Breast epithelium (tissue), 4 donors: Measurements from ENCODE around the gene ADGRG3. TPM values are rescaled to one million over a fixed set of nuclear protein-coding genes. Genes with fewer than 3 reads are reported as not detected.

Source experiments
- DNase-seq, 2 donors: peaks; one replicate each; pipeline ENCODE4 v3.0.0-alpha.2; 2019; ENCODE audit warnings: low spot score in 2 of 2
- H3K27ac ChIP-seq, 2 donors: fragments of 200-600 bp; sonication (generic) in 1 of 2; one replicate each; pipeline ENCODE4 v1.5.1; 2016 to 2019; ENCODE audit warnings: mild to moderate bottlenecking in 1 of 2
- H3K27me3 ChIP-seq, 2 donors: fragments of 200-600 bp; sonication (generic) in 1 of 2; one replicate each; pipeline versions ENCODE4 v1.5.1 to v1.6.0; 2017 to 2019; ENCODE audit warnings: control low read depth in 1 of 2, mild to moderate bottlenecking in 1 of 2
- H3K36me3 ChIP-seq: fragments of 200-600 bp; one replicate; pipeline ENCODE4 v1.5.1; 2019
- H3K4me1 ChIP-seq, 2 donors: fragments of 200-600 bp; sonication (generic); one replicate each; pipeline ENCODE4 v1.5.1; 2016 to 2019; ENCODE audit warnings: control low read depth in 1 of 2
- H3K4me3 ChIP-seq, 3 donors: fragments of 200-600 bp; sonication (generic); 1 replicate in 2 of 3; 2 replicates in 1 of 3; pipeline ENCODE4 v1.5.1; 2016 to 2019; ENCODE audit warnings: mild to moderate bottlenecking in 3 of 3, moderate library complexity in 2 of 3
- H3K9me3 ChIP-seq, 2 donors: fragments of 200-600 bp; sonication (generic) in 1 of 2; one replicate each; pipeline ENCODE4 v1.5.1; 2016 to 2019; ENCODE audit warnings: control low read depth in 1 of 2
- CTCF ChIP-seq, 3 donors: fragments of 450-650 bp; IDR thresholded peaks; one replicate each; pipeline ENCODE4 v1.5.1; 2016 to 2017; ENCODE audit warnings: antibody characterized with exemption in 3 of 3, mild to moderate bottlenecking in 3 of 3, moderate library complexity in 3 of 3
- POLR2A ChIP-seq: fragments of 450-650 bp; IDR thresholded peaks from one replicate; pipeline ENCODE4 v1.6.1; 2016; ENCODE audit warnings: antibody characterized with exemption, mild to moderate bottlenecking, moderate library complexity
- POLR2AphosphoS5 ChIP-seq, 3 donors: sonication (generic); formaldehyde crosslinking; IDR thresholded peaks; one replicate each; pipeline ENCODE4 v1.6.1; 2017; ENCODE audit warnings: antibody characterized with exemption in 3 of 3
- intact Hi-C: fragments of 100-400 bp; cut with DNase I; formaldehyde crosslinking; loops from one replicate; pipeline ENCODE4 v1.15.1; 2023; ENCODE audit warnings: low total_unique reads
- total RNA-seq, 3 donors: library from RNA; depleted of rRNA; stranded (reverse); fragments of >200 nt; gene quantifications; one replicate each; pipeline ENCODE4 v1.1.0, GENCODE V29; 2016

ADGRG3 gene, protein sequence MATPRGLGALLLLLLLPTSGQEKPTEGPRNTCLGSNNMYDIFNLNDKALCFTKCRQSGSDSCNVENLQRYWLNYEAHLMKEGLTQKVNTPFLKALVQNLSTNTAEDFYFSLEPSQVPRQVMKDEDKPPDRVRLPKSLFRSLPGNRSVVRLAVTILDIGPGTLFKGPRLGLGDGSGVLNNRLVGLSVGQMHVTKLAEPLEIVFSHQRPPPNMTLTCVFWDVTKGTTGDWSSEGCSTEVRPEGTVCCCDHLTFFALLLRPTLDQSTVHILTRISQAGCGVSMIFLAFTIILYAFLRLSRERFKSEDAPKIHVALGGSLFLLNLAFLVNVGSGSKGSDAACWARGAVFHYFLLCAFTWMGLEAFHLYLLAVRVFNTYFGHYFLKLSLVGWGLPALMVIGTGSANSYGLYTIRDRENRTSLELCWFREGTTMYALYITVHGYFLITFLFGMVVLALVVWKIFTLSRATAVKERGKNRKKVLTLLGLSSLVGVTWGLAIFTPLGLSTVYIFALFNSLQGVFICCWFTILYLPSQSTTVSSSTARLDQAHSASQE
- 1 to 10 TPM in 2 of 3 donors, under 1 TPM in 1; 0.64 to 5.2 (median 1.6) TPM for total RNA-seq

DNA sequence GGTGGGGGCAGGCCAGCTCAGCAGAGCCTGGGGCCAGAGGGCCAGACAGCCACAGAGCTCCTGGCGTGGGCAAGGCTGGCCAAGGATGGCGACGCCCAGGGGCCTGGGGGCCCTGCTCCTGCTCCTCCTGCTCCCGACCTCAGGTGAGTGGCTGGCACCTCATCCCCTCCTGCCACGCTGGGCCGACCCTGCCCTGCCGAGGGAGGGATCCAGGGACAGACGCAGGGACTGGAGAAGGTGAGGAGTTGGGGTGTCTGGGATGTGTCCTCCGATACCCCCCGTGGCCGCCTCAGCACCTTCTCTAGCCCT, at the start of gene ADGRG3:
ADGRG3 (plus strand) TSS at position 44 of the 309 bp plus-strand sequence; CDS start at position 86, 42 bp downstream.
- Histone ChIP-seq H3K27ac (peak within 1 kb of the TSS; percentile 21 to 52), H3K4me1 (no peaks in the 10 kb centered on the region), H3K4me3 (peak within 1 kb of the TSS in 2 of 3 donors; percentile 2 to 33), H3K36me3 (no peaks in the 10 kb centered on the region), H3K9me3 (no peaks in the 10 kb centered on the region), H3K27me3 (no peaks in the 10 kb centered on the region)
- TF ChIP-seq POLR2A (no peak), CTCF (IDR thresholded peaks at IDR 0.05) (no peak), POLR2AphosphoS5 (IDR thresholded peaks at IDR 0.05) (no peak)
- intact Hi-C loops, result no loop called here
- no peak for DNase-seq

GRCh38 chr16:57619133-57619605, 48.9 kb upstream of the ADGRG3 start:
- intact Hi-C loops, result no loop called here
- peak overlapping the region in 2 of 3 donors; percentile 48 to 62 for H3K4me3 ChIP-seq
- no peak for TF ChIP-seq POLR2A
- no peak for TF ChIP-seq CTCF (IDR thresholded peaks at IDR 0.05)
- TF ChIP-seq POLR2AphosphoS5 (IDR thresholded peaks at IDR 0.05), result no peak
- peaks cover 4 to 22% of the 10 kb centered on the region in 2 donors for H3K4me1 ChIP-seq
- no peaks in the 10 kb centered on the region for H3K9me3 ChIP-seq
- H3K27me3 ChIP-seq, result no peaks in the 10 kb centered on the region
- peak overlapping the region; percentile 92 to 94 for H3K27ac ChIP-seq
- DNase-seq, result no peak
- no peaks in the 10 kb centered on the region for H3K36me3 ChIP-seq

GRCh38 chr16:57619606-57620334, 48.3 kb upstream of the ADGRG3 start:
- Histone ChIP-seq H3K4me1 (peaks cover 4 to 22% of the 10 kb centered on the region in 2 donors), H3K9me3 (no peaks in the 10 kb centered on the region), H3K27ac (peak overlapping the region; percentile 92 to 94), H3K27me3 (no peaks in the 10 kb centered on the region), H3K36me3 (no peaks in the 10 kb centered on the region), H3K4me3 (peak overlapping the region in 2 of 3 donors; percentile 48 to 62)
- TF ChIP-seq CTCF (IDR thresholded peaks at IDR 0.05) (no peak), POLR2A (peak; percentile 32), POLR2AphosphoS5 (IDR thresholded peaks at IDR 0.05) (peak in 2 of 3 donors; percentile 10 to 49)
- DNase-seq, result peak; percentile 80 to 88
- intact Hi-C loops, result no loop called here

GRCh38 chr16:57620335-57621231, 47.5 kb upstream of the ADGRG3 start:
- intact Hi-C loops, result no loop called here
- Histone ChIP-seq H3K4me1 (peaks cover 4 to 22% of the 10 kb centered on the region in 2 donors), H3K4me3 (peak overlapping the region in 2 of 3 donors; percentile 48 to 62), H3K27ac (peak overlapping the region; percentile 92 to 94), H3K9me3 (no peaks in the 10 kb centered on the region), H3K36me3 (no peaks in the 10 kb centered on the region), H3K27me3 (no peaks in the 10 kb centered on the region)
- no peak for TF ChIP-seq CTCF (IDR thresholded peaks at IDR 0.05)
- TF ChIP-seq POLR2AphosphoS5 (IDR thresholded peaks at IDR 0.05), result peak in 2 of 3 donors; percentile 9 to 10
- TF ChIP-seq POLR2A, result no peak
- DNase-seq, result peak; percentile 75 to 82
